ENCODE measurements around the gene DNAJC25.
"Not testable (repeated sequence)": the region's sequence is repeated elsewhere in the genome, so short reads cannot be mapped to it uniquely, and the experiment has no call there.

Gene DNAJC25

GRCh38 chr9:111668601-111669000 is 37.5 kb downstream of the DNAJC25 start:
- DNase-seq = not testable (repeated sequence)

GRCh38 chr9:111674319-111674718 is 43.2 kb downstream of the DNAJC25 start:
- DNase-seq = no peak

- no peak for DNase-seq
Measured at GRCh38 chr9:111676116-111676515, 45.0 kb downstream of the DNAJC25 start.

GRCh38 chr9:111678293-111678692 is 47.2 kb downstream of the DNAJC25 start:
- no peak for DNase-seq

GRCh38 chr9:111679199-111679598 is 48.1 kb downstream of the DNAJC25 start:
- no peak for DNase-seq

GRCh38 chr9:111683392-111683791 is 52.3 kb downstream of the DNAJC25 start:
- DNase-seq = no peak

GRCh38 chr9:111691672-111692329 is 60.7 kb downstream of the DNAJC25 start:
- peak; percentile 2 to 33 for DNase-seq

GRCh38 chr9:111696796-111697195 is 65.7 kb downstream of the DNAJC25 start:
- no peak for DNase-seq

GRCh38 chr9:111700776-111701175 is 69.6 kb downstream of the DNAJC25 start:
- no peak for DNase-seq
